ENCODE results near the gene JKAMP. TPM values are rescaled to one million over a fixed set of nuclear protein-coding genes. Genes with fewer than 3 reads are reported as not detected.

Gene JKAMP
- total and polyA plus RNA-seq, 2 of the 8 experiments (the other 6 are each of a cell fraction or from before 2014, with no cell fraction given): 34.9 to 182 TPM

DNA sequence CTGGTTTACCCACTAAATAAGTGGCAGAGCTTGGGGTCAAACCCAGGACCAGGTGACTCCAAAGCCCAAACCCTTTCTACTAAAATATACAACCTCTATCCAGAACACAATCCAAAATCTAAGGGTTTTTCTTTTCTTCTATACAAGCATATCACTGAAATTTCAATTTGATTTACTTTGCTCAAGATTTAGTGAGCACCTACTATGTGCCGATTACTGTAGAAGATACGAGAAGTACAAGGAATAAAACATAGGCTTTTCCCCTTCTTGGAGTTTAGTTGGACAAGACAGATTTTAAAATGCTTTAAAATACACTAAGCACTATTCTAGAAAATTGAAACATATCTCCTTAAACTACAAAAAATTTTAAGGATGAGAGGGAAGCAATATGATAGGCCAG lies 2.9 kb upstream of the JKAMP start:
- no peak overlapping the region for H3K4me3 ChIP-seq (ENCODE audit: extremely low read depth in 1 of 4, insufficient read depth in 2 of 4, low read depth in 3 of 4, low read length in 4 of 4)
- no peak overlapping the region for H3K14ac ChIP-seq (ENCODE audit: insufficient read length)
- no peaks in the 10 kb centered on the region for H3K79me1 ChIP-seq (ENCODE audit: low read depth, low read length)
- no peak overlapping the region for H2AK5ac ChIP-seq (ENCODE audit: low read depth, low read length)
- ChIA-PET CTCF (ENCODE audit: partially characterized antibody) (interaction anchor here (1.0 kb wide), 1 partner anchor 25 kb away, joined by 4 read pairs; no protein-coding TSS in a partner anchor), POLR2A (ENCODE audit: partially characterized antibody) (interaction anchor here (1.2 kb wide), 1 partner anchor 12 kb away, joined by 3 read pairs; no protein-coding TSS in a partner anchor)
- no peak overlapping the region for H2BK20ac ChIP-seq (ENCODE audit: low read length)
- H2AFZ ChIP-seq (ENCODE audit: low read length): no peak overlapping the region
- FAIRE-seq: no peak
- peaks cover 0 to 2% of the 10 kb centered on the region in 2 experiments for H4K20me1 ChIP-seq (replicated peaks in 1 of 2; ENCODE audit: control insufficient read depth in 1 of 2, insufficient read depth in 2 of 2, low read length in 2 of 2)
- no peak overlapping the region for H4K91ac ChIP-seq (replicated peaks; ENCODE audit: insufficient read length, low read length)
- H4K5ac ChIP-seq (ENCODE audit: insufficient read length, low read depth, low read length): no peak overlapping the region
- no peak overlapping the region for H2BK5ac ChIP-seq (ENCODE audit: low read depth, low read length)
- no peak overlapping the region for H2BK12ac ChIP-seq (ENCODE audit: low read depth, low read length)
- 95% methylated on average over 2 of the region's 2 CpGs; no CpG with 5 or more reads in 1 of the 2 experiments for WGBS, 2 experiments (ENCODE audit: extremely low coverage in 1 of 2, insufficient coverage in 1 of 2, insufficient read length in 1 of 2, insufficient replicate concordance in 2 of 2, low coverage in 1 of 2, low lambda C conversion rate in 2 of 2, missing lambda C conversion rate in 1 of 2)
- no peak overlapping the region for H3K18ac ChIP-seq (ENCODE audit: extremely low read depth, low read length)
- H3K9ac ChIP-seq (replicated peaks in 1 of 4; ENCODE audit: extremely low read depth in 1 of 4, low read depth in 3 of 4, low read length in 3 of 4): no peak overlapping the region
- H3K4me2 ChIP-seq (ENCODE audit: insufficient read depth in 1 of 2, low read depth in 2 of 2, low read length in 2 of 2): no peak overlapping the region; a peak in 1 of 4 replicates
- H2BK15ac ChIP-seq (ENCODE audit: low read length): no peak overlapping the region
- no peaks in the 10 kb centered on the region for H3K9me3 ChIP-seq (ENCODE audit: insufficient read depth in 2 of 2, low read depth in 1 of 2, low read length in 1 of 2)
- no peak for DNase-seq (ENCODE audit: low read depth in 1 of 2, low spot score in 2 of 2)
- H3K23ac ChIP-seq (ENCODE audit: insufficient read length): no peak overlapping the region
- H4K8ac ChIP-seq (ENCODE audit: extremely low read depth, insufficient read depth, low read length): no peak overlapping the region
- peaks cover 0 to 37% of the 10 kb centered on the region in 2 experiments; a peak in 3 of 4 replicates for H3K79me2 ChIP-seq (ENCODE audit: control insufficient read depth in 1 of 2, insufficient read depth in 2 of 2, low read length in 2 of 2)
- H2BK120ac ChIP-seq (replicated peaks; ENCODE audit: low read depth, low read length): no peak overlapping the region
- H3K23me2 ChIP-seq (ENCODE audit: low read depth, low read length): peaks cover 7% of the 10 kb centered on the region
- no peak overlapping the region for H3K56ac ChIP-seq (replicated peaks; ENCODE audit: insufficient read length, low read depth, low read length)
- H3K36me3 ChIP-seq (ENCODE audit: control insufficient read depth in 2 of 4, insufficient read depth in 4 of 4, low read length in 3 of 4): peaks cover 0 to 12% (median 4%) of the 10 kb centered on the region in 4 experiments; a peak in 5 of 8 replicates
- H3K27ac ChIP-seq (ENCODE audit: low read depth, low read length): no peak overlapping the region
- H3K4ac ChIP-seq (replicated peaks; ENCODE audit: insufficient read length, low read depth, low read length): no peak overlapping the region
- H3K27me3 ChIP-seq (replicated peaks in 1 of 4; ENCODE audit: control insufficient read depth in 3 of 4, extremely low read depth in 1 of 4, insufficient read depth in 3 of 4, low read length in 3 of 4): no peaks in the 10 kb centered on the region
- H3K4me1 ChIP-seq (replicated peaks in 1 of 4; ENCODE audit: control insufficient read depth in 3 of 4, insufficient read depth in 4 of 4, low read length in 3 of 4): peaks cover 0 to 10% (median 3%) of the 10 kb centered on the region in 4 experiments; a peak in 3 of 7 replicates
- TF ChIP-seq SP2 (IDR thresholded peaks at IDR 0.05; ENCODE audit: low read length) (no peak), NANOG (IDR thresholded peaks at IDR 0.05; ENCODE audit: insufficient read depth, low read depth, low read length, poor library complexity, severe bottlenecking) (no peak), POLR2AphosphoS5 (IDR thresholded peaks at IDR 0.05; ENCODE audit: low read depth, low read length) (no peak), GTF2F1 (IDR thresholded peaks at IDR 0.05; ENCODE audit: borderline replicate concordance, low read depth, low read length) (no peak), EP300 (IDR thresholded peaks at IDR 0.05; ENCODE audit: borderline replicate concordance in 1 of 2, low read depth in 2 of 2, low read length in 2 of 2) (no peak), CHD1 (IDR thresholded peaks at IDR 0.05; ENCODE audit: low read depth, low read length) (no peak), RNF2 (IDR thresholded peaks at IDR 0.05; ENCODE audit: borderline replicate concordance, low read depth, low read length, missing control alignments, poor library complexity, severe bottlenecking) (no peak), HDAC2 (IDR thresholded peaks at IDR 0.05; ENCODE audit: borderline replicate concordance in 1 of 2, low read depth in 2 of 2, low read length in 2 of 2) (no peak), BACH1 (IDR thresholded peaks at IDR 0.05; ENCODE audit: low read length) (no peak), SRF (IDR thresholded peaks at IDR 0.05; ENCODE audit: low read depth, low read length) (no peak), SIN3A (conservative IDR thresholded peaks at IDR 0.05 in 1 of 2, IDR thresholded peaks at IDR 0.05 in 1 of 2; ENCODE audit: low read depth in 1 of 2, low read length in 2 of 2) (no peak)
- TF ChIP-seq, protein P1, sequence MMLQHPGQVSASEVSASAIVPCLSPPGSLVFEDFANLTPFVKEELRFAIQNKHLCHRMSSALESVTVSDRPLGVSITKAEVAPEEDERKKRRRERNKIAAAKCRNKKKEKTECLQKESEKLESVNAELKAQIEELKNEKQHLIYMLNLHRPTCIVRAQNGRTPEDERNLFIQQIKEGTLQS (IDR thresholded peaks at IDR 0.05; ENCODE audit: insufficient read depth, low read depth, low read length): no peak

Measured in H1 (cell line).